Measurements from ENCODE around the gene MRPS23. TPM values are rescaled to one million over a fixed set of nuclear protein-coding genes. Genes with fewer than 3 reads are reported as not detected.

Gene MRPS23
- total and polyA plus RNA-seq, 2 of the 13 experiments (the other 11 are each of a cell fraction or from before 2014, with no cell fraction given), result 63.2 to 181 TPM

DNA sequence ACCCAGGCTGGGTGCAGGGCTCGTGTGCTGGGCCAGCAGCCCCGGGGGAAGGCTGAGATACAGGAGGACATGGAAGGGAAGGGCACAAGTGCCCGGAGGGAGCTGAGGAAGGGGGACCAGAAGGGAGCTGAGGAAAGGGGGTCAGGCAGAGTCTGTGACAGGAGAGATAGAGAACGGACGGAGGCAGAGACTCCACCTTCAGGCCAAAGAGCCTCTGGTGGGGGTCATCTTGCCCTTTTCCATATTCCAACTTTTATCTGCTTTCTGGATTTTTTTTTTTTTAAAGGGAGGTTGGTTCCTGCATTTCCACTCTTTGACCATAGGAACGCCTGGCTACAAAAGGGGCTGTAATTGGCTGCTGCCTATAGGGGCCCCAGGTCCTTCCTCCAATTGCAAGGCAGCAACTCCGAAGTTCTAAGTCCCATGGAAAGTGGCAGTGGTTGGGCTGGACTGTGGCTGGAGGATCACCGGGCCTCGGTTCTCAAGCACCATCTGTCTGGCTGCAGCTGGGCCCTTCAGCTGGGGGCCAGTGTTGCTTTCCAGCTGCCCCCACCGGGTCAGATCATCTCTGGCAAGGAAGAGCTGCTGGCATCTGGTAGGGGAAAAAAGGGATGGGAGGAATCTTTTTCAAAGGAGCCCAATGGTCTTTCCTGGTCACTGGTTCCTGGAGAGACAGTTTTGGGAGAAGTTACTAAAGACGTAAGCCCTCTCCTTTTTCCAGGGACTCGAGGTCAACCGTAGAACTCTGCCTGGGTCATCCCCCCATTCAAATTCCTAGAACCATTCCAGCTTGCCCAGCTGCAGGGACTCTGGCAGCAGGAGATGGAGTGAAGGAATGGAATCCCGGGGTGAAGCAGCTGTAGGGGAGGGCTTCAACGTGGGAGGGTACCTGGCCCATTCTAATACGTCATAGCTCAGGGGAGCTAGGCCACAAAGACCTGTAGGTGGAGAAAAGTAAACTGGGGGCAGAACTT is 13.1 kb upstream of the MRPS23 start (continued):
- TF ChIP-seq SETDB1 (CRISPR knock-in tag; IDR thresholded peaks at IDR 0.05; ENCODE audit: borderline replicate concordance) (no peak), ARNT (IDR thresholded peaks at IDR 0.05) (no peak), SP4 (CRISPR knock-in tag; IDR thresholded peaks at IDR 0.05) (no peak; the same call in 1 of the 2 replicates), ZNF296 (CRISPR knock-in tag; conservative IDR thresholded peaks at IDR 0.05) (no peak; the same call in 1 of the 2 replicates), ZNF543 (CRISPR knock-in tag; IDR thresholded peaks at IDR 0.05) (no peak), REPIN1 (CRISPR knock-in tag; IDR thresholded peaks at IDR 0.05; ENCODE audit: borderline replicate concordance, low read depth) (peak; percentile 52; the same call in 1 of the 2 replicates), MAZ (IDR thresholded peaks at IDR 0.05; ENCODE audit: borderline replicate concordance, low read depth, low read length) (no peak), MAZ (CRISPR knock-in tag; IDR thresholded peaks at IDR 0.05; ENCODE audit: low read depth) (peak; percentile 62), MEIS1 (CRISPR knock-in tag; IDR thresholded peaks at IDR 0.05; ENCODE audit: borderline replicate concordance) (no peak), REXO4 (CRISPR knock-in tag; IDR thresholded peaks at IDR 0.05; ENCODE audit: borderline replicate concordance) (no peak), ZNF674 (CRISPR knock-in tag; IDR thresholded peaks at IDR 0.05; ENCODE audit: low read depth) (no peak), ZNF652 (CRISPR knock-in tag; IDR thresholded peaks at IDR 0.05; ENCODE audit: borderline replicate concordance, low read depth) (0 out of 2 replicates have a peak, but pooled peaks have one; percentile 5), PCBP1 (IDR thresholded peaks at IDR 0.05; ENCODE audit: borderline replicate concordance, low read depth, low read length) (no peak), DMAP1 (CRISPR knock-in tag; IDR thresholded peaks at IDR 0.05) (peak; percentile 57)
- TF ChIP-seq, protein P1, sequence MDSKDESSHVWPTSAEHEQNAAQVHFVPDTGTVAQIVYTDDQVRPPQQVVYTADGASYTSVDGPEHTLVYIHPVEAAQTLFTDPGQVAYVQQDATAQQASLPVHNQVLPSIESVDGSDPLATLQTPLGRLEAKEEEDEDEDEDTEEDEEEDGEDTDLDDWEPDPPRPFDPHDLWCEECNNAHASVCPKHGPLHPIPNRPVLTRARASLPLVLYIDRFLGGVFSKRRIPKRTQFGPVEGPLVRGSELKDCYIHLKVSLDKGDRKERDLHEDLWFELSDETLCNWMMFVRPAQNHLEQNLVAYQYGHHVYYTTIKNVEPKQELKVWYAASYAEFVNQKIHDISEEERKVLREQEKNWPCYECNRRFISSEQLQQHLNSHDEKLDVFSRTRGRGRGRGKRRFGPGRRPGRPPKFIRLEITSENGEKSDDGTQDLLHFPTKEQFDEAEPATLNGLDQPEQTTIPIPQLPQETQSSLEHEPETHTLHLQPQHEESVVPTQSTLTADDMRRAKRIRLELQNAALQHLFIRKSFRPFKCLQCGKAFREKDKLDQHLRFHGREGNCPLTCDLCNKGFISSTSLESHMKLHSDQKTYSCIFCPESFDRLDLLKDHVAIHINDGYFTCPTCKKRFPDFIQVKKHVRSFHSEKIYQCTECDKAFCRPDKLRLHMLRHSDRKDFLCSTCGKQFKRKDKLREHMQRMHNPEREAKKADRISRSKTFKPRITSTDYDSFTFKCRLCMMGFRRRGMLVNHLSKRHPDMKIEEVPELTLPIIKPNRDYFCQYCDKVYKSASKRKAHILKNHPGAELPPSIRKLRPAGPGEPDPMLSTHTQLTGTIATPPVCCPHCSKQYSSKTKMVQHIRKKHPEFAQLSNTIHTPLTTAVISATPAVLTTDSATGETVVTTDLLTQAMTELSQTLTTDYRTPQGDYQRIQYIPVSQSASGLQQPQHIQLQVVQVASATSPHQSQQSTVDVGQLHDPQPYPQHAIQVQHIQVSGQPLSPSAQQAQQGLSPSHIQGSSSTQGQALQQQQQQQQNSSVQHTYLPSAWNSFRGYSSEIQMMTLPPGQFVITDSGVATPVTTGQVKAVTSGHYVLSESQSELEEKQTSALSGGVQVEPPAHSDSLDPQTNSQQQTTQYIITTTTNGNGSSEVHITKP (CRISPR knock-in tag; IDR thresholded peaks at IDR 0.05; ENCODE audit: low read depth), result no peak
- TF ChIP-seq, protein P2, sequence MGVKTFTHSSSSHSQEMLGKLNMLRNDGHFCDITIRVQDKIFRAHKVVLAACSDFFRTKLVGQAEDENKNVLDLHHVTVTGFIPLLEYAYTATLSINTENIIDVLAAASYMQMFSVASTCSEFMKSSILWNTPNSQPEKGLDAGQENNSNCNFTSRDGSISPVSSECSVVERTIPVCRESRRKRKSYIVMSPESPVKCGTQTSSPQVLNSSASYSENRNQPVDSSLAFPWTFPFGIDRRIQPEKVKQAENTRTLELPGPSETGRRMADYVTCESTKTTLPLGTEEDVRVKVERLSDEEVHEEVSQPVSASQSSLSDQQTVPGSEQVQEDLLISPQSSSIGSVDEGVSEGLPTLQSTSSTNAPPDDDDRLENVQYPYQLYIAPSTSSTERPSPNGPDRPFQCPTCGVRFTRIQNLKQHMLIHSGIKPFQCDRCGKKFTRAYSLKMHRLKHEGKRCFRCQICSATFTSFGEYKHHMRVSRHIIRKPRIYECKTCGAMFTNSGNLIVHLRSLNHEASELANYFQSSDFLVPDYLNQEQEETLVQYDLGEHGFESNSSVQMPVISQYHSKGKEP (CRISPR knock-in tag; IDR thresholded peaks at IDR 0.05), result no peak
- TF ChIP-seq, protein P3, sequence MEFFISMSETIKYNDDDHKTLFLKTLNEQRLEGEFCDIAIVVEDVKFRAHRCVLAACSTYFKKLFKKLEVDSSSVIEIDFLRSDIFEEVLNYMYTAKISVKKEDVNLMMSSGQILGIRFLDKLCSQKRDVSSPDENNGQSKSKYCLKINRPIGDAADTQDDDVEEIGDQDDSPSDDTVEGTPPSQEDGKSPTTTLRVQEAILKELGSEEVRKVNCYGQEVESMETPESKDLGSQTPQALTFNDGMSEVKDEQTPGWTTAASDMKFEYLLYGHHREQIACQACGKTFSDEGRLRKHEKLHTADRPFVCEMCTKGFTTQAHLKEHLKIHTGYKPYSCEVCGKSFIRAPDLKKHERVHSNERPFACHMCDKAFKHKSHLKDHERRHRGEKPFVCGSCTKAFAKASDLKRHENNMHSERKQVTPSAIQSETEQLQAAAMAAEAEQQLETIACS (CRISPR knock-in tag; IDR thresholded peaks at IDR 0.05), result no peak
- TF ChIP-seq, protein P4, sequence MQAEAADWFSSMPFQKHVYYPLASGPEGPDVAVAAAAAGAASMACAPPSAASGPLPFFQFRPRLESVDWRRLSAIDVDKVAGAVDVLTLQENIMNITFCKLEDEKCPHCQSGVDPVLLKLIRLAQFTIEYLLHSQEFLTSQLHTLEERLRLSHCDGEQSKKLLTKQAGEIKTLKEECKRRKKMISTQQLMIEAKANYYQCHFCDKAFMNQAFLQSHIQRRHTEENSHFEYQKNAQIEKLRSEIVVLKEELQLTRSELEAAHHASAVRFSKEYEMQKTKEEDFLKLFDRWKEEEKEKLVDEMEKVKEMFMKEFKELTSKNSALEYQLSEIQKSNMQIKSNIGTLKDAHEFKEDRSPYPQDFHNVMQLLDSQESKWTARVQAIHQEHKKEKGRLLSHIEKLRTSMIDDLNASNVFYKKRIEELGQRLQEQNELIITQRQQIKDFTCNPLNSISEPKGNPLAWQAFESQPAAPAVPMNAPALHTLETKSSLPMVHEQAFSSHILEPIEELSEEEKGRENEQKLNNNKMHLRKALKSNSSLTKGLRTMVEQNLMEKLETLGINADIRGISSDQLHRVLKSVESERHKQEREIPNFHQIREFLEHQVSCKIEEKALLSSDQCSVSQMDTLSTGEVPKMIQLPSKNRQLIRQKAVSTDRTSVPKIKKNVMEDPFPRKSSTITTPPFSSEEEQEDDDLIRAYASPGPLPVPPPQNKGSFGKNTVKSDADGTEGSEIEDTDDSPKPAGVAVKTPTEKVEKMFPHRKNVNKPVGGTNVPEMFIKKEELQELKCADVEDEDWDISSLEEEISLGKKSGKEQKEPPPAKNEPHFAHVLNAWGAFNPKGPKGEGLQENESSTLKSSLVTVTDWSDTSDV (CRISPR knock-in tag; IDR thresholded peaks at IDR 0.05), result no peak
- TF ChIP-seq, protein P5, sequence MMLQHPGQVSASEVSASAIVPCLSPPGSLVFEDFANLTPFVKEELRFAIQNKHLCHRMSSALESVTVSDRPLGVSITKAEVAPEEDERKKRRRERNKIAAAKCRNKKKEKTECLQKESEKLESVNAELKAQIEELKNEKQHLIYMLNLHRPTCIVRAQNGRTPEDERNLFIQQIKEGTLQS (CRISPR knock-in tag; IDR thresholded peaks at IDR 0.05), result no peak; the same call in 1 of the 2 replicates

Data from HepG2 (cell line).